ENCODE results near the gene PPIAL4G.
"Not testable (repeated sequence)": the region's sequence is repeated elsewhere in the genome, so short reads cannot be mapped to it uniquely, and the experiment has no call there.

PPIAL4G gene

DNA sequence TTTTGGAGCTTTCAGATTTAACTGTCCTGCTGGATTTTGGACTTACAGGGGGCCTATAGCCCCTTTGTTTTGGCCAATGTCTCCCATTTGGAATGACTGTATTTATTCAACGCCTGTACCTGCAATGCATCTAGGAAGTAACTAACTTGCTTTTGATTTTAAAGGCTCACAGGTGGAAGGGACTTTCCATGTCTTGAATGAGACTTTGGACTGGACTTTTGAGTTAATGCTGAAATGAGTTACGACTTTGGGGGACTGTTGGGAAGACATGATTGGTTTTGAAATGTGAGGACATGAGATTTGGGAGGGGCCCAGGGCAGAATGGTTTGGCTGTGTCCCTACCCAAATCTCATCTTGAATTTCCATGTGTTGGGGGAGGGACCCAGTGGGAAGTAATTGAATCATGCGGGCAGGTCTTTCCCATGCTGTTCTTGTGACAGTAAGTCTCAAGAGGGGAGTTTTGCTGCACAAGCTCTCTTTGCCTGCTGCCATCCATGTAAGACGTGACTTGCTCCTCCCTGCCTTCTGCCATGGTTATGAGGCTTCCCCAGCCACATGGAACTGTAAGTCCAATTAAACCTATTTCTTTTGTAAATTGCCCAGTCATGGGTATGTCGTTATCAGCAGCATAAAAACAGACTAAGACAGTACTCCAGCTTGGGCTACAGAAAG is 43.3 kb downstream of the PPIAL4G start:
- not testable (repeated sequence) for DNase-seq; H2BK12ac ChIP-seq (ENCODE audit: low read length); H2AFZ ChIP-seq (ENCODE audit: insufficient read depth, low read length, poor library complexity); H3K27me3 ChIP-seq (ENCODE audit: insufficient read depth, low read length); H3K14ac ChIP-seq (ENCODE audit: low read length); H3K36me3 ChIP-seq (ENCODE audit: control insufficient read depth in 1 of 2, insufficient read depth in 2 of 2, low read length in 2 of 2); H3K4ac ChIP-seq (ENCODE audit: low read depth, low read length); H3K79me2 ChIP-seq (ENCODE audit: control insufficient read depth, insufficient read depth, low read length, poor library complexity); H2BK120ac ChIP-seq (ENCODE audit: insufficient read depth, low read length, poor library complexity); H2BK5ac ChIP-seq (ENCODE audit: low read depth, low read length, poor library complexity); H3K9ac ChIP-seq (ENCODE audit: low read length); H3K4me3 ChIP-seq (ENCODE audit: low read depth, low read length); H3K9me3 ChIP-seq (ENCODE audit: insufficient read depth, low read depth, low read length); H3K79me1 ChIP-seq (ENCODE audit: low read length); H3K23ac ChIP-seq (ENCODE audit: low read length); H4K91ac ChIP-seq (ENCODE audit: low read depth, low read length); H2AK5ac ChIP-seq (ENCODE audit: low read length); H3K4me1 ChIP-seq (ENCODE audit: control insufficient read depth in 1 of 2, insufficient read depth in 2 of 2, low read length in 2 of 2); H4K8ac ChIP-seq (ENCODE audit: low read depth, low read length); H3K4me2 ChIP-seq (ENCODE audit: low read length); H3K18ac ChIP-seq (ENCODE audit: low read length); H3K27ac ChIP-seq (ENCODE audit: low read depth, low read length); H4K12ac ChIP-seq (ENCODE audit: low read depth, low read length)
- no CpG with 5 or more reads among the region's 5 CpGs for WGBS (ENCODE audit: extremely low coverage, insufficient coverage, insufficient read length)

DNA sequence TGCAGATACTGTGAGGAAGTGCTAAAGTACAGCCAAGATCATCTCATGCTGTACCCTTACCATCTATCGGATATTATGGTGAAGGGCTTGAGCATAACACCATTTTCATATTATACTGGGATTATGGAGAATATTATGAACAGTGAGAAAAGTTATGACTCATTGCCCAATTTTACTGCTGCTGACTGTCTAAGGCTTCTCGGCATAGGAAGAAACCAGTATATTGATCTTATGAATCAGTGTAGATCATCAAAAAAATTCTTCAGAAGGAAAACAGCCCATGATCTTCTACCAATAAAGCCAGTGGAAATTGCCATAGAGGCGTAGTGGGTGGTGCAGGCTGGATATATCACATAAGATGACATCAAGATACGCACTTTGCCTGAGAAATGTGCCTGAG is 47.7 kb downstream of the PPIAL4G start:
- Histone ChIP-seq H2AK5ac (ENCODE audit: low read length) (no peak overlapping the region), H4K8ac (ENCODE audit: low read depth, low read length) (no peak overlapping the region), H3K14ac (ENCODE audit: low read length) (no peak overlapping the region), H3K18ac (ENCODE audit: low read length) (no peak overlapping the region), H3K9ac (ENCODE audit: low read length) (no peak overlapping the region), H2AFZ (ENCODE audit: insufficient read depth, low read length, poor library complexity) (no peak overlapping the region), H2BK5ac (ENCODE audit: low read depth, low read length, poor library complexity) (no peak overlapping the region), H3K4me2 (ENCODE audit: low read length) (no peak overlapping the region), H3K36me3 (ENCODE audit: control insufficient read depth in 1 of 2, insufficient read depth in 2 of 2, low read length in 2 of 2) (peaks cover 3 to 4% of the 10 kb centered on the region in 2 experiments), H3K4me1 (ENCODE audit: control insufficient read depth in 1 of 2, insufficient read depth in 2 of 2, low read length in 2 of 2) (no peaks in the 10 kb centered on the region), H3K9me3 (ENCODE audit: insufficient read depth, low read depth, low read length) (no peaks in the 10 kb centered on the region), H2BK120ac (ENCODE audit: insufficient read depth, low read length, poor library complexity) (no peak overlapping the region), H2BK12ac (ENCODE audit: low read length) (no peak overlapping the region), H4K91ac (ENCODE audit: low read depth, low read length) (no peak overlapping the region), H3K27ac (ENCODE audit: low read depth, low read length) (no peak overlapping the region), H3K79me1 (ENCODE audit: low read length) (no peaks in the 10 kb centered on the region), H3K4me3 (ENCODE audit: low read depth, low read length) (no peak overlapping the region), H3K27me3 (ENCODE audit: insufficient read depth, low read length) (no peaks in the 10 kb centered on the region), H3K23ac (ENCODE audit: low read length) (no peak overlapping the region), H3K79me2 (ENCODE audit: control insufficient read depth, insufficient read depth, low read length, poor library complexity) (no peaks in the 10 kb centered on the region), H4K12ac (ENCODE audit: low read depth, low read length) (no peak overlapping the region), H3K4ac (ENCODE audit: low read depth, low read length) (no peak overlapping the region)
- no peak for DNase-seq
- WGBS (ENCODE audit: extremely low coverage, insufficient coverage, insufficient read length) = no CpG with 5 or more reads among the region's 4 CpGs

- Histone ChIP-seq H4K12ac (ENCODE audit: low read depth, low read length) (no peak overlapping the region), H3K36me3 (ENCODE audit: control insufficient read depth in 1 of 2, insufficient read depth in 2 of 2, low read length in 2 of 2) (peaks cover 3 to 4% of the 10 kb centered on the region in 2 experiments), H3K4me2 (ENCODE audit: low read length) (no peak overlapping the region), H3K9ac (ENCODE audit: low read length) (no peak overlapping the region), H2BK12ac (ENCODE audit: low read length) (no peak overlapping the region), H3K4ac (ENCODE audit: low read depth, low read length) (no peak overlapping the region), H2AFZ (ENCODE audit: insufficient read depth, low read length, poor library complexity) (no peak overlapping the region), H2AK5ac (ENCODE audit: low read length) (no peak overlapping the region), H2BK120ac (ENCODE audit: insufficient read depth, low read length, poor library complexity) (no peak overlapping the region), H3K4me3 (ENCODE audit: low read depth, low read length) (no peak overlapping the region), H3K79me2 (ENCODE audit: control insufficient read depth, insufficient read depth, low read length, poor library complexity) (no peaks in the 10 kb centered on the region), H3K14ac (ENCODE audit: low read length) (no peak overlapping the region), H3K9me3 (ENCODE audit: insufficient read depth, low read depth, low read length) (no peaks in the 10 kb centered on the region), H4K91ac (ENCODE audit: low read depth, low read length) (no peak overlapping the region), H3K79me1 (ENCODE audit: low read length) (no peaks in the 10 kb centered on the region), H4K8ac (ENCODE audit: low read depth, low read length) (no peak overlapping the region), H3K27me3 (ENCODE audit: insufficient read depth, low read length) (no peaks in the 10 kb centered on the region), H2BK5ac (ENCODE audit: low read depth, low read length, poor library complexity) (no peak overlapping the region), H3K23ac (ENCODE audit: low read length) (no peak overlapping the region), H3K4me1 (ENCODE audit: control insufficient read depth in 1 of 2, insufficient read depth in 2 of 2, low read length in 2 of 2) (no peaks in the 10 kb centered on the region), H3K27ac (ENCODE audit: low read depth, low read length) (no peak overlapping the region), H3K18ac (ENCODE audit: low read length) (no peak overlapping the region)
- WGBS (ENCODE audit: extremely low coverage, insufficient coverage, insufficient read length) = no CpG with 5 or more reads among the region's 28 CpGs
- DNase-seq = no peak
Observed at GRCh38 chr1:148434832-148435231, 48.3 kb downstream of the PPIAL4G start.

- not testable (repeated sequence) for H3K4me1 ChIP-seq (ENCODE audit: control insufficient read depth in 1 of 2, insufficient read depth in 2 of 2, low read length in 2 of 2); H4K8ac ChIP-seq (ENCODE audit: low read depth, low read length); H3K23ac ChIP-seq (ENCODE audit: low read length); DNase-seq; H3K14ac ChIP-seq (ENCODE audit: low read length); H3K27ac ChIP-seq (ENCODE audit: low read depth, low read length); H2AK5ac ChIP-seq (ENCODE audit: low read length); H3K27me3 ChIP-seq (ENCODE audit: insufficient read depth, low read length); H3K18ac ChIP-seq (ENCODE audit: low read length); H2BK5ac ChIP-seq (ENCODE audit: low read depth, low read length, poor library complexity); H3K4ac ChIP-seq (ENCODE audit: low read depth, low read length); H3K4me3 ChIP-seq (ENCODE audit: low read depth, low read length); H2BK12ac ChIP-seq (ENCODE audit: low read length); H2BK120ac ChIP-seq (ENCODE audit: insufficient read depth, low read length, poor library complexity); H4K91ac ChIP-seq (ENCODE audit: low read depth, low read length); H3K79me1 ChIP-seq (ENCODE audit: low read length); H3K36me3 ChIP-seq (ENCODE audit: control insufficient read depth in 1 of 2, insufficient read depth in 2 of 2, low read length in 2 of 2); H3K9me3 ChIP-seq (ENCODE audit: insufficient read depth, low read depth, low read length); H3K79me2 ChIP-seq (ENCODE audit: control insufficient read depth, insufficient read depth, low read length, poor library complexity); H3K4me2 ChIP-seq (ENCODE audit: low read length); H2AFZ ChIP-seq (ENCODE audit: insufficient read depth, low read length, poor library complexity); H3K9ac ChIP-seq (ENCODE audit: low read length); H4K12ac ChIP-seq (ENCODE audit: low read depth, low read length)
- WGBS (ENCODE audit: extremely low coverage, insufficient coverage, insufficient read length) = no CpG with 5 or more reads among the region's 1 CpG
Observed at GRCh38 chr1:148432916-148433317, 50.2 kb downstream of the PPIAL4G start.
